AG09309 (cell line): ENCODE measurements around the gene METTL23.

Source experiments
- DNase-seq: peaks from one replicate; pipeline ENCODE4 v3.0.0-alpha.2; 2010; ENCODE audit warnings: low read depth
- H3K4me3 ChIP-seq: 2 replicates; pipeline ENCODE4 v1.5.1; 2011; ENCODE audit warnings: mild to moderate bottlenecking, low read depth, low read length, moderate library complexity; ENCODE audit not compliant: control insufficient read depth
- CTCF ChIP-seq: IDR thresholded peaks from 2 replicates; pipeline ENCODE4 v1.5.1; 2011; ENCODE audit warnings: mild to moderate bottlenecking, low read depth, low read length, inconsistent platforms; ENCODE audit not compliant: insufficient read depth, control insufficient read depth; ENCODE audit errors: missing control alignments

The METTL23 gene

GRCh38 chr17:76726776-76727718 lies at the start of gene METTL23:
TSS of gene METTL23 (plus strand) at chr17:76726839. CDS start at chr17:76729711, 2,872 bp downstream.
- peak within 1 kb of the TSS; percentile 96 for H3K4me3 ChIP-seq
- peak; percentile 69 for TF ChIP-seq CTCF
- DNase-seq, result no peak

GRCh38 chr17:76677406-76677805 lies 49.2 kb upstream of the METTL23 start:
- TF ChIP-seq CTCF, result no peak
- DNase-seq, result no peak
- no peak overlapping the region for H3K4me3 ChIP-seq

- H3K4me3 ChIP-seq, result no peak overlapping the region
- DNase-seq, result no peak
- no peak for TF ChIP-seq CTCF
Observed at GRCh38 chr17:76678330-76678729, 48.3 kb upstream of the METTL23 start.

GRCh38 chr17:76679239-76679638 lies 47.4 kb upstream of the METTL23 start:
- DNase-seq, result no peak
- no peak for TF ChIP-seq CTCF
- no peak overlapping the region for H3K4me3 ChIP-seq

- peak; percentile 82 for TF ChIP-seq CTCF
- no peak overlapping the region for H3K4me3 ChIP-seq
- DNase-seq, result no peak
Observed at GRCh38 chr17:76681222-76682137, 45.2 kb upstream of the METTL23 start.

GRCh38 chr17:76682296-76682695 lies 44.3 kb upstream of the METTL23 start:
- no peak for TF ChIP-seq CTCF
- DNase-seq, result no peak
- H3K4me3 ChIP-seq, result no peak overlapping the region
